ENCODE results near the gene LRCH1. TPM values are rescaled to one million over a fixed set of nuclear protein-coding genes. Genes with fewer than 3 reads are reported as not detected.
A peak's percentile ranks its signal among the peaks of the same experiment; 100 is the strongest.

Gene LRCH1
- total RNA-seq, 1 experiment from 2014 or later: 16.5 TPM

GRCh38 chr13:46535002-46535401 is 18.0 kb upstream of the LRCH1 start:
- ChIA-PET CTCF (interaction anchor here (2.5 kb wide), 1 partner anchor 17 kb away, joined by 8 read pairs; no protein-coding TSS in a partner anchor), POLR2A (interaction anchor here (0.6 kb wide), 1 partner anchor 1878 kb away, joined by 4 read pairs; the partner anchor contains the start of gene LPAR6)
- TF ChIP-seq CTCF (IDR thresholded peaks at IDR 0.05; ENCODE audit: unreplicated experiment): no peak
- Mint-ChIP-seq H3K4me3 (ENCODE audit: unreplicated experiment) (no peak overlapping the region), H3K4me1 (ENCODE audit: insufficient read depth, unreplicated experiment) (peaks cover 7% of the 10 kb centered on the region), H3K27ac (ENCODE audit: low read depth, unreplicated experiment) (no peak overlapping the region), H3K27me3 (ENCODE audit: insufficient read depth, unreplicated experiment) (peaks cover 2% of the 10 kb centered on the region), H3K9me3 (ENCODE audit: unreplicated experiment) (no peaks in the 10 kb centered on the region), H3K36me3 (ENCODE audit: insufficient read depth, unreplicated experiment) (no peaks in the 10 kb centered on the region)
- DNase-seq (ENCODE audit: unreplicated experiment): no peak
- no TSS peak for BruUV-seq (replicated peaks)
- intact Hi-C loops (cut with micrococcal nuclease): no loop called here

GRCh38 chr13:46535825-46536224 is 17.1 kb upstream of the LRCH1 start:
- H3K4me1 Mint-ChIP-seq (ENCODE audit: insufficient read depth, unreplicated experiment): peaks cover 7% of the 10 kb centered on the region
- H3K9me3 Mint-ChIP-seq (ENCODE audit: unreplicated experiment): no peaks in the 10 kb centered on the region
- peak; percentile 30 for DNase-seq (ENCODE audit: unreplicated experiment)
- intact Hi-C loops (cut with micrococcal nuclease): no loop called here
- POLR2A ChIA-PET: no interaction called here
- BruUV-seq (replicated peaks): no TSS peak
- no peaks in the 10 kb centered on the region for H3K27me3 Mint-ChIP-seq (ENCODE audit: insufficient read depth, unreplicated experiment)
- CTCF ChIA-PET: interaction anchor here (0.5 to 2.5 kb wide), 3 partner anchors 16 to 184 kb away, joined by 3 to 8 read pairs (median 4); no protein-coding TSS in a partner anchor
- no peak for TF ChIP-seq CTCF (IDR thresholded peaks at IDR 0.05; ENCODE audit: unreplicated experiment)
- no peaks in the 10 kb centered on the region for H3K36me3 Mint-ChIP-seq (ENCODE audit: insufficient read depth, unreplicated experiment)
- H3K4me3 Mint-ChIP-seq (ENCODE audit: unreplicated experiment): no peak overlapping the region
- peak overlapping the region; percentile 54 for H3K27ac Mint-ChIP-seq (ENCODE audit: low read depth, unreplicated experiment)

- intact Hi-C loops (cut with micrococcal nuclease): no loop called here
- no peak for DNase-seq (ENCODE audit: unreplicated experiment)
- H3K4me1 Mint-ChIP-seq (ENCODE audit: insufficient read depth, unreplicated experiment): peaks cover 7% of the 10 kb centered on the region
- H3K9me3 Mint-ChIP-seq (ENCODE audit: unreplicated experiment): no peaks in the 10 kb centered on the region
- H3K27ac Mint-ChIP-seq (ENCODE audit: low read depth, unreplicated experiment): no peak overlapping the region
- POLR2A ChIA-PET: no interaction called here
- BruUV-seq (replicated peaks): no TSS peak
- TF ChIP-seq CTCF (IDR thresholded peaks at IDR 0.05; ENCODE audit: unreplicated experiment): no peak
- CTCF ChIA-PET: interaction anchor here (0.7 to 2.5 kb wide), 2 partner anchors 15 to 183 kb away, joined by 4 to 8 read pairs; no protein-coding TSS in a partner anchor
- H3K27me3 Mint-ChIP-seq (ENCODE audit: insufficient read depth, unreplicated experiment): no peaks in the 10 kb centered on the region
- no peaks in the 10 kb centered on the region for H3K36me3 Mint-ChIP-seq (ENCODE audit: insufficient read depth, unreplicated experiment)
- H3K4me3 Mint-ChIP-seq (ENCODE audit: unreplicated experiment): no peak overlapping the region
These were observed 16.6 kb upstream of the LRCH1 start for GRCh38 chr13:46536341-46536740.

- H3K4me1 Mint-ChIP-seq (ENCODE audit: insufficient read depth, unreplicated experiment): peaks cover 7% of the 10 kb centered on the region
- H3K4me3 Mint-ChIP-seq (ENCODE audit: unreplicated experiment): no peak overlapping the region
- H3K36me3 Mint-ChIP-seq (ENCODE audit: insufficient read depth, unreplicated experiment): no peaks in the 10 kb centered on the region
- BruUV-seq (replicated peaks): no TSS peak
- no peak for TF ChIP-seq CTCF (IDR thresholded peaks at IDR 0.05; ENCODE audit: unreplicated experiment)
- ChIA-PET POLR2A (interaction anchor here (0.7 kb wide), 1 partner anchor 1484 kb away, joined by 3 read pairs; no protein-coding TSS in a partner anchor), CTCF (interaction anchor here (0.9 kb wide), 1 partner anchor 13 kb away, joined by 4 read pairs; no protein-coding TSS in a partner anchor)
- no peaks in the 10 kb centered on the region for H3K27me3 Mint-ChIP-seq (ENCODE audit: insufficient read depth, unreplicated experiment)
- intact Hi-C loops (cut with micrococcal nuclease): no loop called here
- DNase-seq (ENCODE audit: unreplicated experiment): no peak
- H3K27ac Mint-ChIP-seq (ENCODE audit: low read depth, unreplicated experiment): no peak overlapping the region
- H3K9me3 Mint-ChIP-seq (ENCODE audit: unreplicated experiment): no peaks in the 10 kb centered on the region
These were observed 13.7 kb upstream of the LRCH1 start for GRCh38 chr13:46539231-46539630.
